ENCODE data around the gene GATAD2A. TPM values are rescaled to one million over a fixed set of nuclear protein-coding genes. Genes with fewer than 3 reads are reported as not detected.
A peak's percentile ranks its signal among the peaks of the same experiment; 100 is the strongest.

Gene GATAD2A
- total RNA-seq, 1 donor from 2014 or later = 75.6 TPM

DNA sequence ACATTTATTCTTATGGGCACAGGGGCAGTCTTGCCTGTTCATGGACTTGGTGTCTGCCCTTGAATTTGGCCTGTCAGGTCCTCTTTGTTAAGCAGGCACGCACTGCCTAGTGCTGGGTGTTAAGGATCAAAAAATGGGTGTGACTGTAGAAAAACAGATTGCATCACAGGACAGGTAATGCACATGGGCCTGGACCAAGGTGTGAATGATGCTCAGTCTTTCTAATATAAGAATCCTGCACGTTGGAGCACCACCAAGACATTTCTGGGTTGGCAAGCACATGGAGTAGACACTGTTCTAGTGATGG, 33.7 kb downstream of the GATAD2A start:
- TF ChIP-seq, protein P1, sequence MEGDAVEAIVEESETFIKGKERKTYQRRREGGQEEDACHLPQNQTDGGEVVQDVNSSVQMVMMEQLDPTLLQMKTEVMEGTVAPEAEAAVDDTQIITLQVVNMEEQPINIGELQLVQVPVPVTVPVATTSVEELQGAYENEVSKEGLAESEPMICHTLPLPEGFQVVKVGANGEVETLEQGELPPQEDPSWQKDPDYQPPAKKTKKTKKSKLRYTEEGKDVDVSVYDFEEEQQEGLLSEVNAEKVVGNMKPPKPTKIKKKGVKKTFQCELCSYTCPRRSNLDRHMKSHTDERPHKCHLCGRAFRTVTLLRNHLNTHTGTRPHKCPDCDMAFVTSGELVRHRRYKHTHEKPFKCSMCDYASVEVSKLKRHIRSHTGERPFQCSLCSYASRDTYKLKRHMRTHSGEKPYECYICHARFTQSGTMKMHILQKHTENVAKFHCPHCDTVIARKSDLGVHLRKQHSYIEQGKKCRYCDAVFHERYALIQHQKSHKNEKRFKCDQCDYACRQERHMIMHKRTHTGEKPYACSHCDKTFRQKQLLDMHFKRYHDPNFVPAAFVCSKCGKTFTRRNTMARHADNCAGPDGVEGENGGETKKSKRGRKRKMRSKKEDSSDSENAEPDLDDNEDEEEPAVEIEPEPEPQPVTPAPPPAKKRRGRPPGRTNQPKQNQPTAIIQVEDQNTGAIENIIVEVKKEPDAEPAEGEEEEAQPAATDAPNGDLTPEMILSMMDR (IDR thresholded peaks at IDR 0.05) = no peak
- Mint-ChIP-seq H3K4me3 (ENCODE audit: unreplicated experiment) (no peak overlapping the region), H3K27ac (ENCODE audit: unreplicated experiment) (no peak overlapping the region), H3K36me3 (ENCODE audit: unreplicated experiment) (no peaks in the 10 kb centered on the region), H3K4me1 (ENCODE audit: unreplicated experiment) (peaks cover 3% of the 10 kb centered on the region), H3K9me3 (ENCODE audit: unreplicated experiment) (no peaks in the 10 kb centered on the region), H3K27me3 (ENCODE audit: unreplicated experiment) (no peaks in the 10 kb centered on the region)
- DNase-seq (ENCODE audit: extremely low spot score, unreplicated experiment) = no peak

GRCh38 chr19:19443283-19443682, 37.8 kb downstream of the GATAD2A start:
- no peaks in the 10 kb centered on the region for H3K27me3 Mint-ChIP-seq (ENCODE audit: unreplicated experiment)
- H3K9me3 Mint-ChIP-seq (ENCODE audit: unreplicated experiment) = no peaks in the 10 kb centered on the region
- no peak for DNase-seq (ENCODE audit: extremely low spot score, unreplicated experiment)
- TF ChIP-seq, protein P1 (IDR thresholded peaks at IDR 0.05) = no peak
- peaks cover 18% of the 10 kb centered on the region for H3K4me1 Mint-ChIP-seq (ENCODE audit: unreplicated experiment)
- no peak overlapping the region for H3K27ac Mint-ChIP-seq (ENCODE audit: unreplicated experiment)
- H3K4me3 Mint-ChIP-seq (ENCODE audit: unreplicated experiment) = no peak overlapping the region
- H3K36me3 Mint-ChIP-seq (ENCODE audit: unreplicated experiment) = no peaks in the 10 kb centered on the region

DNA sequence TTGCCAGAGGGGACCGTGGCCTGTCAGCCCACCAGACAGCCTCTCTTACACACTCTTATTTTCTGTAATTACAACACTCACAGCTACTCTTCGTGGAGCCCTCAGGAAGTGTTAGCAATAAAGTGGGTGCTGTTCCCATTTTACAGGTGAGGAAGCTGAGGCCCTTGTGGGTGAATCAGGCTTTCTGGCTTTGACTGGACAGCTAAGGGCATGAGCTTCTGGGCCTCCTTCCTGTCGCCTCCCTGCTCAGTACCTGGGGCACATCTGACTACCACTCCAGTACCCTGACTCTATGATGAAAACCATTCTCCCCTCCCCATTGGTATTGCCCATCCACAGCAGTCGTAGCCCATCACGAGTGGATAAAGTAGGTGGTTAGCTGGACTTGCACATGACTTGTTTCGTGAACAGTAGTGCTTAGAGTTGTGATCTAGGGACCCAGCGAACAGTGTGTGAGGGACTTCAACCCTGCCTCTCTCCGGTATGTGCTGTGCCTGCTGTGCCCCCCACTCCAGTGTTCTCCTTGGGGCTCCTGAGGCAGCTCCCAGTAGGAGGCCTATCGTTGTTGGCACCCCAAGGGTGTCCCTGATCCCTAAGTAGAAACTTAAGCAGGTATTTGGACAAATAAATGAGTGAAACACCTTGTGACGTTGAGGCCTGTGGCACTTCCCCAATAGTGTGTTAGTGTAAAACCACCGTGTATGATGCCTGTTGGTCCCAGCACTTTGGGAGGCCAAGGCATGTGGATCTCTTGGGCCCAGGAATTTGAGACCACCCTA, 38.6 kb downstream of the GATAD2A start:
- H3K36me3 Mint-ChIP-seq (ENCODE audit: unreplicated experiment) = no peaks in the 10 kb centered on the region
- peaks cover 18% of the 10 kb centered on the region for H3K4me1 Mint-ChIP-seq (ENCODE audit: unreplicated experiment)
- H3K27me3 Mint-ChIP-seq (ENCODE audit: unreplicated experiment) = no peaks in the 10 kb centered on the region
- DNase-seq (ENCODE audit: extremely low spot score, unreplicated experiment) = no peak
- no peaks in the 10 kb centered on the region for H3K9me3 Mint-ChIP-seq (ENCODE audit: unreplicated experiment)
- TF ChIP-seq, protein P1 (IDR thresholded peaks at IDR 0.05) = no peak
- peak overlapping the region; percentile 62 for H3K27ac Mint-ChIP-seq (ENCODE audit: unreplicated experiment)
- no peak overlapping the region for H3K4me3 Mint-ChIP-seq (ENCODE audit: unreplicated experiment)

DNA sequence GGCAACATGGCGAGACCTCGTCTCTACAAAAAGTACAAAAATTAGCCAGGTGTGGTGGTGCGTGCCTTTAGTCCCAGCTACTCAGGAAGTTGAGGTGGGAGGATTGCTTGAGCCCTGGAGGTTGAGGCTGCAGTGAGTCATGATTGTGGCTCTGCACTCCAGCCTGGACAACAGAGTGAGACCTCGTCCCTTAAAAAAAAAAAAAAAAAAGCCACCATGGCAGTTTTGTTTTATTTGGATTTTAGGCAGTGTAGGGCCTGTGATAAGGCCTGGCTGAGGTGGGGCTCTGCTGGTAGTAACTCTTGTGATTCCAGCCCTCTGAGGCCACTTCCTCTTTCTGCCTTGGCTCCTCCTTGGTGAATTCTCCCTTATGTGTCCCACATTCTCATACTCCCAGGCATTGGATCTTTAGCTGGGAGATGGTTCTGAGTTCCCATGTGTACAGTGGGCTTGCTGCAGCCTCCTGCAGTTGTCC, 39.2 kb downstream of the GATAD2A start:
- H3K27me3 Mint-ChIP-seq (ENCODE audit: unreplicated experiment) = no peaks in the 10 kb centered on the region
- H3K27ac Mint-ChIP-seq (ENCODE audit: unreplicated experiment) = peak overlapping the region; percentile 72
- peaks cover 18% of the 10 kb centered on the region for H3K4me1 Mint-ChIP-seq (ENCODE audit: unreplicated experiment)
- no peaks in the 10 kb centered on the region for H3K9me3 Mint-ChIP-seq (ENCODE audit: unreplicated experiment)
- H3K4me3 Mint-ChIP-seq (ENCODE audit: unreplicated experiment) = no peak overlapping the region
- no peak for DNase-seq (ENCODE audit: extremely low spot score, unreplicated experiment)
- no peaks in the 10 kb centered on the region for H3K36me3 Mint-ChIP-seq (ENCODE audit: unreplicated experiment)
- TF ChIP-seq, protein P1 (IDR thresholded peaks at IDR 0.05) = no peak

DNA sequence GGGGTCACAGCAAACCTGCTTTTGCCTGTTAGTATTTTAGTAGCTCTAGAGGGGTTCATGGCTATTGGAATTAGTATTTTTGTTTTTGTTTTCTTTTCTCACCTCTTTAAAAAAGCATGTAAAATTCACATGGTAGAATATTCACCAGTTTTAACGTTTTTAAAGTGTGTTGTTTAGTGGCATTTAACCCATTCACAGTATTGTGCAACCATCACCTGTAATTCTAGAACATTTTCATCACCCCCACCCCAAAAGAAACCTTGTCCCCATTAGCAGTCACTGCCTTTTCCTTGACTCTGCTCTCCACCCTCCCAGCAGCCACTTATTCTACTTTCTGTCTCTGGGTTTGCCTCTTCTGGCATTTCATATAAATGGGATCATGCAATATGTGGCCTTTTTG, 39.8 kb downstream of the GATAD2A start:
- Mint-ChIP-seq H3K27me3 (ENCODE audit: unreplicated experiment) (no peaks in the 10 kb centered on the region), H3K4me1 (ENCODE audit: unreplicated experiment) (peaks cover 16% of the 10 kb centered on the region), H3K9me3 (ENCODE audit: unreplicated experiment) (no peaks in the 10 kb centered on the region), H3K27ac (ENCODE audit: unreplicated experiment) (peak overlapping the region; percentile 72), H3K36me3 (ENCODE audit: unreplicated experiment) (no peaks in the 10 kb centered on the region), H3K4me3 (ENCODE audit: unreplicated experiment) (no peak overlapping the region)
- DNase-seq (ENCODE audit: extremely low spot score, unreplicated experiment) = no peak
- TF ChIP-seq, protein P1 (IDR thresholded peaks at IDR 0.05) = no peak
